Activated T-helper 1 cell treated with anti-CD3 and anti-CD28 coated beads, Interleukin-2, amount 50 U/mL, for 16 hours (primary cell): Measurements from ENCODE around the gene GMDS.

Source experiments
- DNase-seq, 2 donors: peaks; one replicate each; pipeline ENCODE4 v3.0.0-alpha.2; 2020; ENCODE audit warnings: low read depth in 1 of 2, low spot score in 1 of 2

The GMDS gene

DNA sequence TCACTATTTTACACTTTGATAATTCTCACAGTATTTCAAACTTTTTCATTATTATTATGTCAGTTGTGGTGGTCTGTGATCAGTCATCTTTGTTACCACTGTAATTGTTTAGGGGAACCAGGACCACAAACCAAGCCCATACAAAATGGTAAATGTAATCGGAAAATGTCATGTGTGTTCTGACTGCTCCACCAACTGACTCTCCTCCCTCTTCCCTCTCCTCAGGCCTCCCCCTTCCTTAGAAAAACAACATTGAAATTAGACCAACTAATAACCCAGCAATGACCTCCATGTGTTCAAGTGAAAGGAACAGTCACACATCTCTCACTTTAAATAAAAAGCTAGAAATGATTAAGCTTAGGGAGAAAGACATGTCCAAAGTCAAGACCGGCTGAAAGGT, 63.8 kb downstream of the GMDS start:
- DNase-seq: no peak

GRCh38 chr6:2179950-2180349, 65.5 kb downstream of the GMDS start:
- no peak for DNase-seq

DNA sequence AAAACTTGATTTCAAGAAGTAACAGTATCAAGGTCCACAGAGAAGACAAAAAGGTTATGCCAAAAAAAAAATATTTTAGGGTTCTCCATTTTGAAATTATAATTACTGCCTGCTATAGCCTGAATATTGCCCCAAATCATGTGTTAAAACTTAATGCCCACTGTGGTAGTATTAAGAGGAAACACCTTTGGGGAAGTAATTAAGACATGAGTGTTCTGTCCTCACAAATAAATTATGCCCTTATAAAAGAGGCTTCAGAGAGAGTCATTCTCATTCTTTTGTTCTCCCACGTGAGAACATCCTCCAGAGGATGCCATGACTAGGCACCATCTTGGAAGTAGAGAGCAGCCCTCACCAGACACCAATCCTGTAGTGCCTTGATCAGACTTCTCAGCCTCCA, 66.2 kb downstream of the GMDS start:
- DNase-seq: no peak

DNA sequence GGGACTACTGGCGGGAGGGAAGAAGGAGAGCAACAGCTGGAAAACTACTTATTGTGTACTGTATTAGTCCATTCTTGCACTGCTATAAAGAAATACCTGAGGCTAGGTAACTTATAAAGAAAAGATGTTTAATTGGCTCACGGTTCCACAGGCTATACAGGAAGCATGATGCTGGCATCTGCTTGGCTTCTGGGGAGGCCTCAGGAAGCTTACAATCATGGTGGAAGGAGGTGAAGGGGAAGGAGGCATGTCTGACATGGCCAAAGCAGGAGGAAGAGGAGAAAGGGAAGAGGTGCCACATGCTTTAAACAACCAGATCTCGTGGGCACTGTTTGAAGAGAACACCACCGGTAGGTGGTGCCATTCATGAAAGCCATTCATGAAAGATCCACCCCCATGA, 67.3 kb downstream of the GMDS start:
- no peak for DNase-seq

DNA sequence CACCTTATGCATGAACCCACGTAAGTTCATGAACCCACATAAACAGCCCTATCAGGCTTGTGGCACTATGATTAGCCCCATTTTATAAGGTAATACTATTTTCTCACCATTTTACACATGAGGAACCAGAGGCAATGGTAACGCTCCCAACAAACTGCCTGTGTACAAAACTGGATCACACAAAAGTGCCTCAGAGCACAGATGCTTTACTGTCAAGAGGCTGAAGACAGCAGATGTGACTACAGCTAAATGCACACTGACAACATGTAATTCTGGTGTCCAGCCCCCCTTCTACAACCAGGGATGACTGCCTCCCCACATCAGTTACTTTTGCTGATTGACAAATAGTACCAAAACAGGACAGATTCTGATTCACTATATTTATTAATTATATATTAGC, 69.6 kb downstream of the GMDS start:
- no peak for DNase-seq

- no peak for DNase-seq
These were observed 72.0 kb downstream of the GMDS start for GRCh38 chr6:2173203-2173961.

DNA sequence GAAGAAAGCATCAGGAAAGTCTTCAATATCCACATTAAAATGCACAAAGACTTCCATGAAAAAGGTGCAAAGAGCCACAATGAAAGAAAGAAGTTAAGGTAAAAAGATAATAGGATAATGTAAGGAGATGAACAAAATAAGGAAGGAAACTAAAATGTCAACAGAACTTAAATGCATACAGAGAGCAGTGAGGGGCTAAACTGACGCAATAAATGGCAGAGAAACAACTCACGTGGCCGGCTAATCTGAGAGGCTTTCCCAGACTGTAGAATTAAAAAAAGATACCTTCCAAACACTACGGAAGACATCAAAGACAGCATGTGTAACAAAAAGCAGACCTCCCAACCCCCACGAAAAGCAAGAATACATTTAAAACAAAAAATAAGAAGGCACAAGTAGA, 73.7 kb downstream of the GMDS start:
- DNase-seq: no peak

GRCh38 chr6:2168480-2168879, 76.9 kb downstream of the GMDS start:
- DNase-seq: no peak

GRCh38 chr6:2166717-2167116, 78.7 kb downstream of the GMDS start:
- no peak for DNase-seq

GRCh38 chr6:2165286-2165685, 80.1 kb downstream of the GMDS start:
- no peak for DNase-seq

DNA sequence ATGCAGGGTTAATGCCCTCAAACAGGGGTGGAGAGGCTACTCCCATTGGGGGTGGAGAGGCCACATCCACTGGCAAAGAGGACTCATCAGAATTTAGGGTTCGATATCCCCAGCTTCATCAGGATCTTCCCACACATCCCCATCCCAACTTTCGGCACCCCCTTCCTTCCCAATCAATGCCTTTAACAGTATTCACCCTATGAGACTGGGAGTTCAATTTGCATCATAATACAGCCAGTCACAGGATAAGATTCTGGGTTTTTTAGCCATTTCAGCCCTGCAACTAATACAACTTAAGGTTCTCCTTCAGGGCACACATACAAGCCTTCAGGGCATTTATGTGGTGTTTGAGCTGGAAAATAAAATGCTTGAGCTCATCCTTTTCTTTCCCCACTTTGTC, 80.9 kb downstream of the GMDS start:
- no peak for DNase-seq

GRCh38 chr6:2162079-2162445, 83.3 kb downstream of the GMDS start:
- DNase-seq: no peak

- DNase-seq: no peak
These were observed 86.7 kb downstream of the GMDS start for GRCh38 chr6:2158596-2159271.

DNA sequence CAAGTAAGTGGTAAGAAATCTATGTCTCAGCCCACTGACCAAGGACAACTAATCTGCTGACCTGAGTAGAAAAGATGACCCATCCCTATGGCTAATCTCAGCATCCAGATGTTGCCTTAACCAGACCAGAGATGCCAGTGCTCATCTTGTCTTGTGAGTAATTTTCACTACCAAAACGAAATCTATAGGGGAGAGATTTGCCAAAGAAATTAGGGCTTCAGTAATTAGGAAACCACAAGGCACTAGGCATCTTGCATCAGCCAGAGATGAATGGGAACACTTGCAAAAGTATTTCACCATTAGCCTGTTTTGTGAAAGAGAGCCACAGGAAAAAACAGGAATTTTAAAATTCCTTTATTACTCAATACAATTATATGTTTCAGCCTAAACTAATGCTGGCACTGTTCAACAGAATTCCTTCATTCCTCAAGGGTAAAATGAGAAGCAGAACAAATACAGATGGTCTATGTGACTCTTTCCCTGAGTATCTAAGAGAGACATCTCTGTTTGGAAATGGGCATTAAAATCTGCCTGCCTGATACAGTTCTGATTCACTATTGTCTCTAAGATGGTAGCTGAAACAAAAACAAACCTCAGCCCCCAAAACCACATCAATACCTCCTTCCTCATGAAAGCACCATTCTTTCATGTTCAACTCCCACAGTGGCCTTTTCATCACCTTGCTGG, 87.8 kb downstream of the GMDS start:
- DNase-seq: no peak

- DNase-seq: no peak
These were observed 90.2 kb downstream of the GMDS start for GRCh38 chr6:2155206-2155605.

- DNase-seq: no peak
These were observed 95.9 kb downstream of the GMDS start for GRCh38 chr6:2149361-2150006.

GRCh38 chr6:2148748-2149147, 96.7 kb downstream of the GMDS start:
- DNase-seq: no peak

GRCh38 chr6:2147766-2148448, 97.5 kb downstream of the GMDS start:
- DNase-seq: no peak

- no peak for DNase-seq
These were observed 98.1 kb downstream of the GMDS start for GRCh38 chr6:2147261-2147660.

DNA sequence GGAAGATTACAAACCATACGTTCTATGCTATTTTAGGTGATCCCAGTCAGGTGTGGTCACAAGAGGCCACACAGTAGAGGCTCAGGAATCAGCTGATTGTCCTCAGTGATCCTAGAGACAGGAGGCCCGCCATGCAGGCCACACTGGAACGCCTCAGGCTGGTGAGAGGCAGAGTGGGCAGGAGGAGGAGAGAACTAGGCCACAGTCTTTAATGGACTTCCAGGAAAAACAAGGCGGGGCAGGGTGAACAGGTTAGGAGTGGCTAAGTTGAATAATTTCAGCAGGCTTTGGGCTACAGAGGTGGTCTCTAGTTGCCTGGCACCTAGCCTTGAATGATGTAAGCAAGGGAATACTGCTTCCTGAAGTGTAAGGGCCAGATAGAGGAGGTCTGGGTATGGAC, 101.2 kb downstream of the GMDS start:
- no peak for DNase-seq

GRCh38 chr6:2141644-2142290, 103.6 kb downstream of the GMDS start:
- DNase-seq: no peak
